DND-41 (cell line): ENCODE measurements around the gene DNAH2.

Experiments
- ATAC-seq: fragments of 200-7000 bp; cut with Tn5 transposase; 3 replicates; pipeline ENCODE4 v1.9.1; 2021; ENCODE audit warnings: low read depth; ENCODE audit not compliant: insufficient read depth
- DNase-seq: peaks from one replicate; pipeline ENCODE4 v3.0.0-alpha.2; 2020
- H2AFZ ChIP-seq: 2 replicates; pipeline ENCODE4 v1.6.0; 2012; ENCODE audit warnings: low read depth, low read length
- H3K27ac ChIP-seq: 2 replicates; pipeline ENCODE4 v1.5.1; 2012; ENCODE audit warnings: low read length, inconsistent platforms
- H3K27me3 ChIP-seq: fragments of 200-600 bp; sonication (generic); 2 replicates; pipeline ENCODE4 v1.6.0; 2012; ENCODE audit warnings: low read length, mild to moderate bottlenecking, inconsistent platforms; ENCODE audit not compliant: insufficient read depth, poor library complexity
- H3K36me3 ChIP-seq: 2 replicates; pipeline ENCODE4 v1.5.1; 2012; ENCODE audit warnings: low read length, inconsistent platforms; ENCODE audit not compliant: insufficient read depth
- H3K4me1 ChIP-seq: 2 replicates; pipeline ENCODE4 v1.5.1; 2012; ENCODE audit warnings: mild to moderate bottlenecking, low read length; ENCODE audit not compliant: insufficient read depth
- H3K4me2 ChIP-seq: 2 replicates; pipeline ENCODE4 v1.6.0; 2012; ENCODE audit warnings: mild to moderate bottlenecking, moderate library complexity, low read length, inconsistent platforms; ENCODE audit not compliant: insufficient read depth
- H3K4me3 ChIP-seq, 2 experiments: fragments of 200-600 bp in 1 of 2; shearing (Covaris generic) in 1 of 2; 2 replicates each; pipeline ENCODE4 v1.5.1; 2012 to 2016; ENCODE audit warnings: inconsistent platforms in 2 of 2, low read length in 2 of 2, mild to moderate bottlenecking in 2 of 2, low read depth in 1 of 2, moderate library complexity in 1 of 2
- H3K79me2 ChIP-seq: 2 replicates; pipeline ENCODE4 v1.6.0; 2012; ENCODE audit warnings: low read length, inconsistent platforms; ENCODE audit not compliant: insufficient read depth
- H3K9ac ChIP-seq: 2 replicates; pipeline ENCODE4 v1.6.0; 2012; ENCODE audit warnings: low read depth, mild to moderate bottlenecking, inconsistent platforms, low read length, moderate library complexity
- H3K9me3 ChIP-seq: 2 replicates; pipeline ENCODE4 v1.5.1; 2012; ENCODE audit warnings: low read length, moderate library complexity, mild to moderate bottlenecking, inconsistent platforms; ENCODE audit not compliant: insufficient read depth, severe bottlenecking
- H4K20me1 ChIP-seq: 2 replicates; pipeline ENCODE4 v1.6.0; 2012; ENCODE audit warnings: low read length; ENCODE audit not compliant: insufficient read depth
- CTCF ChIP-seq: IDR thresholded peaks from 2 replicates; pipeline ENCODE4 v1.5.1; 2012; ENCODE audit warnings: borderline replicate concordance, low read length, moderate library complexity, mild to moderate bottlenecking; ENCODE audit not compliant: poor library complexity, severe bottlenecking; ENCODE audit errors: extremely low read depth
- EZH2 ChIP-seq: IDR thresholded peaks from 3 replicates; pipeline ENCODE4 v1.6.1; 2012; ENCODE audit warnings: borderline replicate concordance, low read depth, mild to moderate bottlenecking, moderate library complexity, low read length, inconsistent platforms; ENCODE audit not compliant: severe bottlenecking

The DNAH2 gene

GRCh38 chr17:7833011-7833794 lies 115.7 kb downstream of the DNAH2 start:
- peaks cover 27% of the 10 kb centered on the region for H3K27me3 ChIP-seq
- H3K36me3 ChIP-seq: no peaks in the 10 kb centered on the region
- TF ChIP-seq CTCF: no peak
- no peak for TF ChIP-seq EZH2
- H3K4me1 ChIP-seq: peaks cover 51% of the 10 kb centered on the region
- no peaks in the 10 kb centered on the region for H3K9me3 ChIP-seq
- H3K4me2 ChIP-seq: peak overlapping the region; percentile 90
- peak overlapping the region; percentile 73 for H2AFZ ChIP-seq
- H4K20me1 ChIP-seq: 0 out of 2 replicates have a peak, but pooled peaks cover 2% of the 10 kb centered on the region
- no peak for DNase-seq
- H3K27ac ChIP-seq: no peak overlapping the region
- ATAC-seq: no peak
- no peaks in the 10 kb centered on the region for H3K79me2 ChIP-seq
- peak overlapping the region; percentile 21 to 66; a peak in 3 of 4 replicates for H3K4me3 ChIP-seq
- peak overlapping the region; percentile 44 for H3K9ac ChIP-seq

GRCh38 chr17:7833795-7834541 lies 116.4 kb downstream of the DNAH2 start, which contains the start of gene KDM6B:
Gene KDM6B (plus strand): TSS chr17:7834217. CDS start chr17:7845555, 11,338 bp downstream.
- peaks cover 7% of the 10 kb centered on the region for H4K20me1 ChIP-seq
- no peaks in the 10 kb centered on the region for H3K9me3 ChIP-seq
- no peaks in the 10 kb centered on the region for H3K79me2 ChIP-seq
- H2AFZ ChIP-seq: peak within 1 kb of the TSS; percentile 73
- H3K27ac ChIP-seq: peak within 1 kb of the TSS; percentile 73
- ATAC-seq (peak; percentile 62), DNase-seq (peak; percentile 85)
- peak within 1 kb of the TSS; percentile 90 for H3K4me2 ChIP-seq
- TF ChIP-seq EZH2 (no peak), CTCF (no peak)
- H3K9ac ChIP-seq: peak within 1 kb of the TSS; percentile 44
- no peaks in the 10 kb centered on the region for H3K36me3 ChIP-seq
- peaks cover 58% of the 10 kb centered on the region for H3K4me1 ChIP-seq
- peak within 1 kb of the TSS; percentile 21 to 66 for H3K4me3 ChIP-seq
- H3K27me3 ChIP-seq: peaks cover 32% of the 10 kb centered on the region

- ATAC-seq (peak; percentile 1; the same call in 2 of the 3 replicates), DNase-seq (no peak)
- no peaks in the 10 kb centered on the region for H3K79me2 ChIP-seq
- peak overlapping the region; percentile 90 for H3K4me2 ChIP-seq
- no peaks in the 10 kb centered on the region for H3K9me3 ChIP-seq
- H3K4me1 ChIP-seq: peaks cover 60% of the 10 kb centered on the region
- peak overlapping the region; percentile 54 for H2AFZ ChIP-seq
- no peaks in the 10 kb centered on the region for H3K36me3 ChIP-seq
- no peak for TF ChIP-seq EZH2
- no peak for TF ChIP-seq CTCF
- peak overlapping the region; percentile 44 for H3K9ac ChIP-seq
- peaks cover 32% of the 10 kb centered on the region for H3K27me3 ChIP-seq
- peaks cover 10% of the 10 kb centered on the region for H4K20me1 ChIP-seq
- H3K27ac ChIP-seq: peak overlapping the region; percentile 73
- H3K4me3 ChIP-seq: peak overlapping the region; percentile 21 to 66
Measured at GRCh38 chr17:7834542-7834956, 117.0 kb downstream of the DNAH2 start.
